ENCODE data around the gene ASTN2. TPM values are rescaled to one million over a fixed set of nuclear protein-coding genes. Genes with fewer than 3 reads are reported as not detected.

The ASTN2 gene
- total RNA-seq, 1 experiment from 2014 or later = 11.5 TPM

DNA sequence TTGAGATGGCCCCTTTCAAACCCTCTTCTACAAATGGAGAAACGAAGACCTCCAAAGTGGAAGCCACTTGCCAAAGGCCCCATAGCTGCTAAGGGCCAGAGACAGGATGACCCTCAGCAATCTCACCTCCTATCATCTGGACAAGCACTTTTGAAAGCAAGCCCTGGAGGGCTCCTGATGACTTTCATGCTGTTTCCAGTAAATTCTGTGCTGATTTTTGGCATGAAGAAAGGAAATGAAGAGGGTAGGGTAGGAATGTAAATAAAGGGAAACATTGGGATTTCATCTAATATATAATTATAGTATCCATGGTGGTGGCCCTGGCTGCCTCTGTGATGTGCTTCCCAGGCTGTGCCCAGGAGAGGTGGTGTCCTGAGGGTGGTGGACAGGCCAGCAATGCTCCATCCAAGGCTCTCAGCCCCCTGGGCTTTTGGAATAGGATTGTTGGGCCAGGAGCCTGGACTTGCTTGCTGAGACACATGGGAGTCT lies 935.8 kb downstream of the ASTN2 start:
- no peak for DNase-seq (ENCODE audit: extremely low read depth, low read depth)

DNA sequence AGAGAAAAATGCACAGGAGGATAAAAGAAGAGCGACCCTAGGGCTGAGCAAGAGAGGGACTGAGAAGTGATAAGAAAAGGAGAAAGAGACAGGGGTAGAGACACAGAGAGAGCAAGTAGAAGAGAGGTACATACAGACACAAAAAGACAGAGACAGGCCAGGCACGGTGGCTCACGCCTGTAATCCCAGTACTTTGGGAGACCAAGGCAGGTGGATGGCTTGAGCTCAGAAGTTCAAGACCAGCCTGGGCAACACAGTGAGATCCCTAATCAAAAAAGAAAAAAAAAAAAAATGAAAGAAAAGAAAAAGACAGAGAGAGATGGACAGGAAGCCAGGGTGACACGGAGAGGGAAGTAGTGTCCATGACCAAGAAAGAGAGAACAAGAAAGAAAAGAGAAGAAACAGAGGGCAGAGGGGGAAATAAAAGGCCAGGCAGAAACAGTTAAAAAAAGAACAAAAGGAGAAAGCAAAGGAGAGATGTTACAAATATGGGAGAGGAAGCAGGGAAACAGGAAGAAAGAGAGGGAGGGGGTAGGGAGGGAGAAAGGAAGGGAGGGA lies 937.2 kb downstream of the ASTN2 start:
- no peak for DNase-seq (ENCODE audit: extremely low read depth, low read depth)

- no peak for DNase-seq (ENCODE audit: extremely low read depth, low read depth)
Measured at GRCh38 chr9:116476935-116477381, 937.9 kb downstream of the ASTN2 start.

DNA sequence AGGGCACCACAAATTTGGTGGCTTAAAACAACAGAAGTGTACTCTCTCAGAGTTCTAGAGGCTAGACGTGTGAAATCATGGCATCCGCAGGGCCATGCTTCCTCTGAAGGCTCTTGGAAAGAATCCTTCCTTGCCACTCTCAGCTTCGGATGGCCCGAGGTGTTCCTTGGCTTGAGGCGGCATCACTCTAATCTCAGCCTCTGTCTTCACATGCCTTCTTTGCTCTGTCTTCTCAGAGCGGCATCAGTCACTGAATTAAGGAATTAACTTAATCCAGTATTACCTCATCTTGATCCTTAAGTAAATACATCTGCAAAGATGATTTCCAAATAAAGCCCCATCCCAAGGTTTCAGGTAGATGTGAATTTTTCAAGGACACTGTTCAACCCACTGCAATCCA lies 938.9 kb downstream of the ASTN2 start:
- no peak for DNase-seq (ENCODE audit: extremely low read depth, low read depth)

DNA sequence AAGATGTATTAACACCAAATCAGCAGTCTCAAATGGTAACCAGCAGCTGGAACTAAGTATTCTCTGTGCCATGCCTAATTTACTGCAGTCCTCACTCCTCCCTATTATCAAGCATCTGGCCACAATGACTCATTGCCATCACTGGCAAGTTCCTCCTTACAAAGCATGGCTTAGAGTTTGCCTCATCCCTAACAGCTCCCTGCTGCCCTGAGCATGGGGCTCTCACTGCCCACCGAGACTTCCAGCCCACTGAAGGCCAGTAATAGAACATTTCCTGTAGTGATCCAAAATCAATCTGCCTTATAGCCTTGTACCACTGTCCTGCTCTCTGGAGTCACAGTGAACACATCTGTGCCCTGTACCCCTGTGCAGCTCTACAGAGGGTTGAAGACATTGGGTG lies 939.7 kb downstream of the ASTN2 start:
- DNase-seq (ENCODE audit: extremely low read depth, low read depth) = no peak

GRCh38 chr9:116471944-116472506 lies 942.8 kb downstream of the ASTN2 start:
- DNase-seq (ENCODE audit: extremely low read depth, low read depth) = no peak

GRCh38 chr9:116471093-116471906 lies 943.6 kb downstream of the ASTN2 start:
- no peak for DNase-seq (ENCODE audit: extremely low read depth, low read depth)

- no peak for DNase-seq (ENCODE audit: extremely low read depth, low read depth)
Measured at GRCh38 chr9:116468793-116469527, 945.9 kb downstream of the ASTN2 start.

DNA sequence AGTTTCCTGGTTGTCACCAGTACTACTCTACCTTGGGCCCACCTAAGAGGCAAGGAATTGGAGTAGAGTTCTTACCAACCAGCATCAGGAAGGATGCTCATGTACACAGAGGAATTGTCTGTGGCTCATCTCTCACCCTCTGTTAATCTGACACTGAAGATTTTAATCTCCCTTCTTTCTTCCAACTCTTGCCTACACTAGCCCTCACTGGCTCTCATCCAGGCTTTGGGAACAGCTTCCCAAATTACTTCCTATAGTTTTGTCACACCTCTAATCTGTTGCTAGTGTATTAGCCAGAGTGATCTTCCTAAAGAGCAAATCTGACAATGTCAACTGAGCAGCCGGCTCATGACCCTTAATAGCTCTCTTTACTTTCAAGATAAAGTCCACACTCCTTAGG lies 946.5 kb downstream of the ASTN2 start:
- DNase-seq (ENCODE audit: extremely low read depth, low read depth) = no peak

- no peak for DNase-seq (ENCODE audit: extremely low read depth, low read depth)
Measured at GRCh38 chr9:116467740-116468351, 947.0 kb downstream of the ASTN2 start.

DNA sequence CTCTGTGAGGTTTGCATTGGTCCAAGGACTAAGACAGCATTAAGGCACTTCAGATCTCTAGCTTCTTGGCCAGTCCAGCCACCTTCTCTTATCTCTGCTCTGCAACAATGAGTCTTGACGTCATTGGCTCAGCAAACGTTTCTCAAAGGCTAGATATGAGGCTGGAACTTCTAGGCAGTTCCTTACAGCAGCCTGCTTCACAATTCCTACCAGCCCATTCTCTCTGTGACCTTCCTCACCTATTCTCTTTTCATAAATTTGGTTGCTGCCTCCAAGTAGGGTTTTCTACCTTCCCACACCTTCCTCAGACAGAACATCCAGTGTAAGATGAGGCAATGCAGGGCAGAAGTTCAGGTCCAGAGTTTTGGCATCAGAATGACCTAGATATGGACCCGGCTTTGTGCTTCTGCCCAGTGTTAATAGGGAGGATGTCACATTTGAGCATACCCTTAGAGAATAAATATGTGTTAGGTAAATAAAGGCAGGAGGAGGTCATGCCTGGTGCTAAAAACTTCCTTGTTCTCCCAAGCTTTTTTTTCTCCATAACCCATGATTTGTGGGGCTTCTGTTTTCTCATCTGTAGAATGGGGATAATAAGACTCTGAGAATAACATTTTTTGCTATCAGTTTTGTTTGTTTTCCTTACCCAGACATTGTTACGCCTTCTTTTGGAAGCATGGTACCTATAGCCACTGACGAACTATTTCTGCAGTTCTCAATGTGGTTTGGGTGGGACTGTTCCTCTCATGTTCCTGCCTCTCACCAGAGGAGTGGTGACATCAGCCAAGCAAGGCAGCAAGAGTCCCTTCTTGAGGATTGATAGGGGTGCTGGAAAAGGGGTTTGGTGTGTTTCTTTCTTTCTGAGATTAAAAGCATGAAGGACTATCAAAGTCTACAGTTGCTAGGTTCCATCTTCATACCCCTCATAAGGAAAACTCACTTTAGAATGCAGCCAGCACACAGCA lies 948.3 kb downstream of the ASTN2 start:
- DNase-seq (ENCODE audit: extremely low read depth, low read depth) = no peak

- DNase-seq (ENCODE audit: extremely low read depth, low read depth) = no peak
Measured at GRCh38 chr9:116465576-116466270, 949.1 kb downstream of the ASTN2 start.

GRCh38 chr9:116464987-116465571 lies 949.8 kb downstream of the ASTN2 start:
- DNase-seq (ENCODE audit: extremely low read depth, low read depth) = no peak

- no peak for DNase-seq (ENCODE audit: extremely low read depth, low read depth)
Measured at GRCh38 chr9:116464423-116464822, 950.4 kb downstream of the ASTN2 start.

DNA sequence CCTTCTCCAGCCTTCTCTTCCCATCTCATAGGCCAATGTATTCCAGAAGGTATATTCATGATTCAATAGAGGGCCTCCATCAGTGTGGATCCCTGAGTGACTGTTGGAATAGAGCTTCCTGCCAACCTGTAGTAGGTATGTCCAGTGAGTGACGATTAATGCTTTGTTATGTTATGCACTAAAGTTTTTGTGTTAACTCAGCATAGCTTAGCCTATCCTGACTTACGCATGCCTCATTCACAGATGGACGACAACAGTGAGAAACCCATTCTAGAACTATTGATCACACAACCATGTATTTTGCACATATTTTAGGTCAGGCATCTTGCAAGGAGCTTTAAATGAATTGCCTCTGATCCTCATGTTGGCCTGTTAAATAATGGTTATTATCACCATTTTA lies 953.2 kb downstream of the ASTN2 start:
- no peak for DNase-seq (ENCODE audit: extremely low read depth, low read depth)

- DNase-seq (ENCODE audit: extremely low read depth, low read depth) = no peak
Measured at GRCh38 chr9:116460026-116460425, 954.8 kb downstream of the ASTN2 start.

DNA sequence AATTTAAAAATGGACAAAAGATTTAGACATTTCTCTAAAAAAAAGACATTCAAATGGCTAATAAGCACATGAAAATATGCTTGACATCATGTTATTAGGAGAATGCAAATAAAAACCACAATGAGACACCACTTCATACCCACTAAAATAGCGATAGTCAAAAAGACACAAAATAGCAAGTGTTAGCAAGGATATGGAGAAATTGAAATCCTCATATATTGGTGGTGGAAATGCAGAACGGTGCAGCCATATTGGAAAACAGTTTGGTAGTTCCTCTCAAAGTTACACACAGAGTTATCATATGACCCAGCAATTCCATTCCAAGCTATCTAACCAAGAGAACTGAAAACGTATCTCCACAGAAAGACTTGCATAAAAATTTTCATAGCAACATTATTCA lies 955.3 kb downstream of the ASTN2 start:
- DNase-seq (ENCODE audit: extremely low read depth, low read depth) = no peak

DNA sequence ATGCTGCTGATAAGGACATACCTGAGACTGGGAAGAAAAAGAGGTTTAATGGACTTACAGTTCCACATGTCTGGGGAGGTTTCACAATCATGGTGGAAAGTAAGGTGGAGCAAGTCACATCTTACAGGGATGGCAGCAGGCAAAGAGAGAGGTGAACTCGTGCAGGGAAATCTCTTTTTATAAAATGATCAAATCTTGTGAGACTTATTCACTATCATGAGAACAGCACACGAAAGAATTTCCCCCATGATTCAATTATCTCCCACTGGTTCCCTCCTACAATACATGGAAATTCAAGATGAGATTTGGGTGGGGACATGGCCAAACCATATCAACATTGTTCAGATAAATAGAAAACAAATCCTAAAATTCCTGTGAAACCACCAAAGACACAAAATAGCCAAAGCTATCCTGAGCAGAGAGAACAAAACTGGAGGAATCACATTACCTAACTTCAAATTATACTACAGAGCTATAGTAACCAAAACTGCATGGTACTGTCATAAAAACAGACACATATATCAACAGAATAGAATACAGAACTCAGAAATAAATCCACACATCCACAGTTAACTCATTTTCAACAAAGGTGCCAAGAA lies 958.3 kb downstream of the ASTN2 start:
- DNase-seq (ENCODE audit: extremely low read depth, low read depth) = no peak
